NT2/D1 (cell line): ENCODE data around the gene ZFHX3.

Experiments used
- SUZ12 ChIP-seq: IDR thresholded peaks from 2 replicates; pipeline ENCODE4 v1.6.1; 2011; ENCODE audit not compliant: insufficient read length, insufficient read depth; ENCODE audit errors: extremely low read depth
- YY1 ChIP-seq: IDR thresholded peaks from 2 replicates; pipeline ENCODE4 v1.6.1; 2011; ENCODE audit not compliant: insufficient read length, insufficient read depth

DNA sequence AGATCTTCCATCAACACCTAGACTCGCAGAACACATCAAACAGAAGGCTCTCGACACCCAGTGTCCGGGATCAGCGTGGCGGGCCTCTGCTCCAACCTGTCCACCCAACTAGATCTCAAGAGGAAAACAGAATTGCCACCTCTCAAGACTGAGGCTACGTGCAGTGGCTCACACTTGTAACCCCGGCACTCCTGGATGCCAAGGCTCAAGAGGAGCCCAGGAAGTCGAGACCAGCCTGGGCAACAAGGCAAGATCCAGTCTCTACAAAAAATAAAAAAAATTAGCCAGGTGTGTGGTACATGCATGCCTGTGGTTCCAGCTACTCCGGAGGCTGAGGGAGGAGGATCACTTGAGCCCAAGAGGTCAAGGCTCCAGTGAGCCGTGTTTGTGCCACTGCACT is 132.6 kb downstream of the ZFHX3 start:
- TF ChIP-seq SUZ12 (no peak), YY1 (no peak)
